Activated naive CD4-positive, alpha-beta T cell treated with anti-CD3 and anti-CD28 coated beads, Interleukin-2, amount 50 U/mL, for 24 hours (primary cell): ENCODE data around the gene RNU2-1.
"Not testable (repeated sequence)": the region's sequence is repeated elsewhere in the genome, so short reads cannot be mapped to it uniquely, and the experiment has no call there.

Source experiments
- H3K27ac Mint-ChIP-seq: one replicate; pipeline ENCODE4 v1.8.0; 2021; ENCODE audit warnings: mild to moderate bottlenecking, mixed read lengths
- H3K27me3 Mint-ChIP-seq: one replicate; pipeline ENCODE4 v1.8.0; 2021; ENCODE audit warnings: mixed read lengths
- H3K36me3 Mint-ChIP-seq: one replicate; pipeline ENCODE4 v1.8.0; 2021; ENCODE audit warnings: mixed read lengths
- H3K4me1 Mint-ChIP-seq: one replicate; pipeline ENCODE4 v1.8.0; 2021; ENCODE audit warnings: mixed read lengths
- H3K4me3 Mint-ChIP-seq: one replicate; pipeline ENCODE4 v1.8.0; 2021; ENCODE audit warnings: mild to moderate bottlenecking, mixed read lengths
- H3K9me3 Mint-ChIP-seq: one replicate; pipeline ENCODE4 v1.8.0; 2021; ENCODE audit warnings: mixed read lengths

Gene RNU2-1

DNA sequence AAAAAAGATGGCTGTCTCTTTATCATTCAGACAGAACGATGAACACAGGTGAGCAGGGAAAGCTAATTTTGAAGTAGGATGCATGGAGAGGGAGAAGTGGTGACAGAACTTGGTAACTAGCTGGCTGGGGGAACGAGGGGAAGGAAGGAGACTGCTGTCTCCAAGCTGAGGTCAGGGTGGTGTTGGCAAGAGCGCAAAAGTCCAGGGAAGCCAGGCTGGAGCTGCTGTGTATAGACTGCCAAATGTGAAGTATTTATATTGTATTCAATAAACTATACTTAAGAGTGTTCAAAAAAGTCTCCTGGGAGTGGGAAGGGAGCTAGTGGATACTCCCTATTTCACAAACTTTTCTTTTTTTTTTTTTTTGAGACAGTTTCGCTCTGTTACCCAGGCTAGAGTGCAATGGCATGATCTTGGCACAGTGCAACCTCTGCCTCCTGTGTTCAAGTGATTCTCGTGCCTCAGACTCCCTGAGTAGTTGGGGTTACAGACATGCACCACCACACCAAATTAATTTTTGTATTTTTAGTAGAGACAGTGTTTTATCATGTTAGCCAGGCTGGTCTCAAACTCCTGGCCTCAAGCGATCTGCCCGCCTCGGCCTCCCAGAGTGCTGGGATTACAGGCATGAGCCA, 13.9 kb downstream of the RNU2-1 start:
- Mint-ChIP-seq H3K27me3 (no peaks in the 10 kb centered on the region), H3K36me3 (peaks cover 8% of the 10 kb centered on the region), H3K27ac (no peak overlapping the region), H3K4me1 (peaks cover 25% of the 10 kb centered on the region), H3K4me3 (no peak overlapping the region), H3K9me3 (no peaks in the 10 kb centered on the region)

DNA sequence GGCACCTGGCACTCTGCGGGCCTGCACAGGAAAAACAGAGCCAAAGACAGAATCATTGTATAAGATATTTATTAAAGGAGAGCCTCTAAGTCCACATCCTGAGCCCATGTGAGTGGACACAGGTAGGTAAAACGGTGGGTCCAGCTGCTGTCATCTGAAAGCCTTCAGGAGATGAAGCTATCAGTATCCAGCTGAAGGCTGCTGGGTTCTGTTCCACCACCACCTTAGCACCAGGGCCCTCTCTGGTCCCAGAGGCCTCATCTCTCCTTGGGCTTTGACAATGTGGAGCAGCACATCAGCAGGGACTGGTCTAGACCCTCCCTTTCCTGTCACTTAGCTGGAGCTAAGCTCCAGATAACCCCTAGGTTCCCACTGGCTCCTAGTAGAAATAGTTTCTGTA, 14.8 kb downstream of the RNU2-1 start:
- no peaks in the 10 kb centered on the region for H3K27me3 Mint-ChIP-seq

DNA sequence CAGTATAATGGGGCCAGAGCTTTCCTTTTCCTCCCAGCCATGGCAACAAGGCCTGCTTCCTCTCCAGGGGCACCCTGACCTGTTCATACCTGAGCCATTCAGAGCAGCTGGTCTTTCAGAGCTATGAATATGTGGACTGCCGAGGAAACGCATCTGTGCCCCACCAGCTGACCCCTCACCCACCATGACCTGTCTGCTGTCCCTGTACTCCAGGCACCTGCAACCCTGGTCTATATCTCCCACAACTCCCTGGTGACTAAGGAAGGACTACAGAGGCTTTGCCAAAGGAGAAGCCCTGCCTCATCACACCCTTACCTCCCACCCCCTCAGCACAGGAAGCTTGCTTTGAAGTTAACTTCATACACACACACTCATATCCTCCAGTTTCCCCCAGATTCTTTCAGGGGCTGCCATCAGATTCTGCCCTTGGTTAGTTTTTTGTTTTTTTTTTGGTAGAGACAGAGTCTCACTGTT, 16.1 kb downstream of the RNU2-1 start:
- Mint-ChIP-seq H3K36me3 (peaks cover 6% of the 10 kb centered on the region), H3K27ac (peak overlapping the region; percentile 86), H3K4me1 (peaks cover 38% of the 10 kb centered on the region), H3K27me3 (no peaks in the 10 kb centered on the region), H3K4me3 (peak overlapping the region; percentile 60), H3K9me3 (no peaks in the 10 kb centered on the region)

More for the DNA sequence above, 14.8 kb downstream of the RNU2-1 start:
- peaks cover 25% of the 10 kb centered on the region for H3K4me1 Mint-ChIP-seq
- H3K27ac Mint-ChIP-seq: peak overlapping the region; percentile 35
- no peak overlapping the region for H3K4me3 Mint-ChIP-seq
- peaks cover 6% of the 10 kb centered on the region for H3K36me3 Mint-ChIP-seq
- H3K9me3 Mint-ChIP-seq: no peaks in the 10 kb centered on the region

DNA sequence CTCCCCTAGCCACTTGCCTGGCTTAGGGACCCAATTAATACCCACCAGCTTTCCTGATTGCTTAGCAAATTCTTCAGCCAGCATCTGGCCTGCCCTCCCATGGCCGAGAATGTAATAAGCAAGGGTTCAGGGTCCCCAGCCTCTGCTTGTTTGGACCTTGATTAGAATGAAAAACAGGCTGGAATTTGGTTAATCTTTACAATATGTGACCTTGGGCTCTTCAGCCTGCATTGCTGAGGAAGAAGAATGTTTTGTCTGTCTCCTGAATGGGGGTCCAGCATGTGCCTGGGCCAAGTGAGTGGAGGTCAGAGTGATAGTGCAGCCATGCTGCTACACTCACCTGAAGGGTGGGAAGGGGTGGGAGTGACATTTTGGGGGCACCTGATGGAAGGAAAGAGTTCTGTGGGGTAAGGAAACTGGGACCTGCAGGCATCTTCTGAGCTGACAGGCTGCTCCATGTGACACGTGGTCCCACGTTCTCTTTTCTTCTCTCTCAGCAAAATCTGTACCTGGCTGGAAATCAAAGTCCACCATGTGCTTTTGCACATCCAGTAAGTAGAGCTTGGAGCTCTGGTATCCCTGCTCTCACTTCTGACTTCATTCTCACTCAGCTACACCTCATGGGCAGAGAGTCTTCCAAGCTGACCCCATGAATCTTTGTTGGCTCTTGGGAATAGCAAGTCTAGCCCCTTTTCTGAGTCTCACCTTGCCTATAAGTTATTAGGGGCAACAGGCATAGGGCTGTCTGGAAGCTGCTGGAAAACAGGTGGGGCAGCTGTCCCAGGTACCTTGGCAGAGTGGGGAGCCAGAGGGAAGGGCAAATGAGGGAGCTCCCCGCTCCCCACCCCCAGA, 16.8 kb downstream of the RNU2-1 start:
- no peaks in the 10 kb centered on the region for H3K9me3 Mint-ChIP-seq
- peaks cover 45% of the 10 kb centered on the region for H3K4me1 Mint-ChIP-seq
- H3K4me3 Mint-ChIP-seq: no peak overlapping the region
- peaks cover 6% of the 10 kb centered on the region for H3K36me3 Mint-ChIP-seq
- peak overlapping the region; percentile 19 for H3K27ac Mint-ChIP-seq
- no peaks in the 10 kb centered on the region for H3K27me3 Mint-ChIP-seq

DNA sequence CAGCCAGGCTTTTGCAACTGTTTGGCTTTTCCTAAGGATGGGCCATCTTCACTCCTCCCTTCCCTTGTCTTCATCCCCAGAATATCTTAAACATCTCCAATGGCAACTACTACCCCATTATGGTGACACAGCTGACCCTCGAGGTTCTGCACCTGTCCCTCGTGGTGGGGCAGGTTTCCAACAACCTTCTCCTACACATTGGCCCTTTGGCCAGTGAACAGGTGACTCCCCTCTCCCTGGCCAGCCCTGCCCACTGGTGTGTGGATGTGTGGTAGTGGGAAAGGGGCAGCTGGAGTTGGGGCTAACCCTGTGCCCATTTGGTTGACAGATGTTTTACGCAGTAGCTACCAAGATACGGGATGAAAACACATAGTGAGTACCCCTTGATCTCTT, 17.4 kb downstream of the RNU2-1 start:
- Mint-ChIP-seq H3K36me3 (peaks cover 6% of the 10 kb centered on the region), H3K4me1 (peaks cover 47% of the 10 kb centered on the region), H3K27me3 (no peaks in the 10 kb centered on the region), H3K4me3 (no peak overlapping the region), H3K9me3 (no peaks in the 10 kb centered on the region), H3K27ac (no peak overlapping the region)

DNA sequence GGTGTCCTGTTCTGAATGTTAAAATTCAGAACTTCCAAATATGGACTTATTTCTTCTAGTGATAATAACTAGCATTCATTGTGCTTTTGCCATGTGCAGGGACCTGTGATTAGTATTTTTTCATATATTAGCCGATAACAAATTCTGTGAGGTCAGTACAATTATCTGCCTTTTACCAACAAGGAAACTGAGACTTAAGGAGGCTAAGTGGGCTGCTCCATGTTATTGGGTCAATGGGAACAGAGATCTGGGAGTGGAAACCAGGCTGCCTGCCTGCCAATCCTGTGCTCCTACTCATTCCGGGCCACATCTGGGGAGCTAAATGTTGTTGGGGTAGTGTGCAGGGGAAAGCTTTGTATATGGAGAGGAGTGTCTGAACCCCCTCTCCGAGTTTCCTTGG, 18.4 kb downstream of the RNU2-1 start:
- H3K9me3 Mint-ChIP-seq: no peaks in the 10 kb centered on the region
- H3K27me3 Mint-ChIP-seq: no peaks in the 10 kb centered on the region
- peaks cover 6% of the 10 kb centered on the region for H3K36me3 Mint-ChIP-seq
- H3K4me3 Mint-ChIP-seq: no peak overlapping the region
- peaks cover 55% of the 10 kb centered on the region for H3K4me1 Mint-ChIP-seq
- H3K27ac Mint-ChIP-seq: no peak overlapping the region

DNA sequence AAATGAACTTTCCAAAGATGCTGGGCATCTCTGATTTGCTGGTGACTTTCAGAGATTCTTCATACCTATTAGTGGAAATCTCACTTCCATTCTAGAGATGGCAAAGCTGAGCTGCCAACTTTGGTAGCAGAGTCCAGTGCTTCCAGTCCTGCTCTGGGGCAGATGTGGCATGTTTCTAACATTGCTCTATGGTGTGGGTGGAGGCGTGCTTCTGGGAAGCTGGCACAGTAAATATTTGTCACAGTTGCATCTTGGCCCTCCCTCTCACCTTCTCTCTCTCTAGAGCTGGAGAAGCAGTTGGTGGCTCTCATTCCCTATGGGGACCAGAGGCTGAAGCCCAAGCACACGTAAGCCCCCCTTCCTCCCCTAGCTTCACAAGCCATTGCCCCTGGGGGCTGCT, 20.2 kb downstream of the RNU2-1 start:
- H3K4me3 Mint-ChIP-seq: peak overlapping the region; percentile 36
- peak overlapping the region; percentile 8 for H3K27ac Mint-ChIP-seq
- H3K4me1 Mint-ChIP-seq: peaks cover 54% of the 10 kb centered on the region

DNA sequence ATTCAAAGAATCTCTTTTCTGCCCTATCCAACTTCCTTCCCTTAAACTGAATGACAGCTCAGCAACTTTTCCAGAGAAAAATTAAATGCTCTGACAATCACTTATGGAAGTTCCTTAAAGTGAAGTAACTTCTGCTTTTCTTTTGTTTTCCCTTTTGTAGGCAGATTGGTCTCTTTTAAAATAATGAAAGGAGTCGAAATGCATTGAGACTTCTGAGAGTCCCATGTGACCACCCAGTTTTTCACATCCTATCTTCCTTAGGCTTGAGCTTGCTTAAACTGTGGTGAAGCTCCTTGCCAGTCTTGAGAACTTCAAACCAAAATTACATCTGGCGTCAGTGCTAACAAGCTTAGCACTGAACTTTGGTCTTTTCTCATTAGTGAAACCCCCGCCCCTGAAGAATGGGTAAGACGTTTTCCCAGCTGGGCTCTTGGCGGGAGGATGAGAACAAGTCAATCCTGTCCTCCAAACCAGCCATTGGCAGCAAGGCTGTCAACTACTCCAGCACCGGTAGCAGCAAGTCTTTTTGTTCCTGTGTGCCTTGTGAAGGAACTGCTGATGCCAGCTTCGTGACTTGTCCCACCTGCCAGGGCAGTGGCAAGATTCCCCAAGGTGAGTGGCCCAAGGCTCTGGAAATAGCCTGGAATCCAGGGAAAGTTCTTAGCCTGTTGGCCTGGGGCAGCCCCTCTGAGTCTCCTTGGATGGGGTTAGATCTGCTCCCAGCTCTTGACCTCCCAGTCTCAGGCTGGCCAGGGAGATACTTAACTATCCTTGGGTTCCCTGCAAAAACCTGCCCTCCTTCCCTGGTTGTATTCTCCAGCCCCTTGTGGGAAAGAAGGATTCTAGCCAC, 20.9 kb downstream of the RNU2-1 start:
- Mint-ChIP-seq H3K4me3 (peak overlapping the region; percentile 98), H3K27me3 (no peaks in the 10 kb centered on the region), H3K36me3 (peaks cover 10% of the 10 kb centered on the region), H3K27ac (peak overlapping the region; percentile 94), H3K4me1 (peaks cover 50% of the 10 kb centered on the region), H3K9me3 (no peaks in the 10 kb centered on the region)

More for the DNA sequence above, 20.2 kb downstream of the RNU2-1 start:
- no peaks in the 10 kb centered on the region for H3K27me3 Mint-ChIP-seq
- H3K36me3 Mint-ChIP-seq: peaks cover 9% of the 10 kb centered on the region
- no peaks in the 10 kb centered on the region for H3K9me3 Mint-ChIP-seq

DNA sequence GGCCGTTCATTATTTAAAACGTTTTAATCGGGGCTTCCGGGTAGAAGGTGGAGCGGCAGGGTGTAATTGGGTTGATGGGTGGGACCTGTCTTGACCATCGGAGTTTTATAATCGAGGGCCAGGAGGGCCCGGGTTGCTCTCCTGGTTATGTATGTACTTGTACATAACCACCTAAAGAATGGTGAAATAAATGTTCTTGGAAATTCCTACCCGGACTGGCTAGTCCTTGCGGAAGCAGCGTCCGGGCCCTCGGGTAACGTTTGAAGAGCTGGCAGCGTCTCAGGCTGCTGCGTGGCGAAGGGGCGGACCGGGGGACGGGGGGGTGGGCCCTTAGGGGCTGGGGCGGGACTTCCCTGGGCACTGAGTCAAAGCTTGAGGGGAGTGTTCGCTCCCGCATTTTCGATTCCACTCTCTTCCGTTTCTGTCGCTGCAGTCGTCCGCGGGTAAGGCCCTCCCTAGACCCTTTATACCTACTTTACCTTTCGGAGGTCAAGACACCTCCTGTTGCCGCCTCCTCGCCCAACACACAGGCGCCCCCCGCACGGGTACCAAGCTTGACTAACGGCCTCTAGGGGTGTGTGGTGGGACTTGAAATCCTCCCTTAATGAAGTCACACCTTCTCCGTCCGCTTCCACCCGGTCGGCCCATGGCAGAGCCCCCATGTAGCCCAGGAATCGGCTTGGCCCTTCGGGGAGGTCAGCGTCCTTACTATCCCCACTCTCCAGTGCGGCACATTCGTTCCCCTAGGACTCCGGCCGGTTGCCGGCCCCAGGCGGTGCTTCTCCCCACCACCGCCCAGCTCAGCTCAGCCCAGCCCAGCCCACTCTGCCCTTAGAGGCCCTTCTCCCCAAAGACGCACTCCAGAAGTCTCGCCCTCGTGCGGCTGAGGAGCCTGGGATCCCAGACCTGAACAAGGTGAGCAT, 22.0 kb downstream of the RNU2-1 start, which contains the start of gene TMEM106A:
TMEM106A (plus strand) TSS at position 396 of the 923 bp plus-strand sequence. CDS start 1,167 bp downstream, outside the sequence.
- Mint-ChIP-seq H3K27me3 (no peaks in the 10 kb centered on the region), H3K36me3 (peaks cover 13% of the 10 kb centered on the region), H3K4me3 (peak within 1 kb of the TSS; percentile 98)

DNA sequence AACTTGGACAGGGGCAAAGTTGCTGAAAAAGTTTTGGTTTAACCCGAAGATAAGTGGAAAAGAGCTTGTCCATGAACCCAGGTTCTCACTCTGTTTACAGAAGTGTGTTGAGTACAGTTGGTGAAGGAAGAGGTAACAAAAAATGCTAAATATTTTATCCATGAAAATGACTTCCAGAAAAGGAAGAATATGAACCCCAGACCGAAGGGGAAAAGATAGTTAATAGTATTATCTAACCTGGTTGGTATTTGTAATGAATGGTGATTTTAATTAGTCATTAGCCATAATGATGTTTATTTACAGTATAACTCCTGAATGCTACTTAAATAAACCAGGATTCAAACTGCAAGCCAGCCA, 22.7 kb downstream of the RNU2-1 start:
- Mint-ChIP-seq H3K27me3 (no peaks in the 10 kb centered on the region), H3K27ac (peak overlapping the region; percentile 97), H3K36me3 (peaks cover 13% of the 10 kb centered on the region), H3K4me1 (peaks cover 34% of the 10 kb centered on the region), H3K9me3 (no peaks in the 10 kb centered on the region), H3K4me3 (peak overlapping the region; percentile 98)

More for the DNA sequence above, 22.0 kb downstream of the RNU2-1 start, which contains the start of gene TMEM106A:
- H3K9me3 Mint-ChIP-seq: no peaks in the 10 kb centered on the region
- H3K4me1 Mint-ChIP-seq: peaks cover 39% of the 10 kb centered on the region
- peak within 1 kb of the TSS; percentile 97 for H3K27ac Mint-ChIP-seq

DNA sequence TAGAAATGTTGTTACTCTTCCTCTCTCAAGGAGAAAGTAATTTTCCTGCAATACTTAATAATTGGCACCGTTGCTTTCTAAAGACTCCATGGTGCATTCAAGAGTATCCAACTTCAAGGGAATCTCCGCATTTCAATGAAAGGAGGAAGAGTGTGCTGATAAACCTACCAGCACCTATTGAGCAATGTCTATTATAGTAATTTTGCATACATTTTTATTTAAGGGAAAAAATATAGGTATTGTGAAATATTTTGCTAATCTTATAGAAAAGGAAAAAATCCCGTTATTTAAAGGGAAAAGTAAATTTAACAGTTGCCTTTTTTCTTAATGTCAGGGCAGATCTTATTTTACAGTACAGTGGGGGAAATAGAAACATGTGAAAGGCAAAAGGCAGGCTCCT, 23.2 kb downstream of the RNU2-1 start:
- Mint-ChIP-seq H3K9me3 (no peaks in the 10 kb centered on the region), H3K36me3 (peaks cover 10% of the 10 kb centered on the region), H3K27me3 (no peaks in the 10 kb centered on the region), H3K4me3 (peak overlapping the region; percentile 98), H3K27ac (peak overlapping the region; percentile 97), H3K4me1 (peaks cover 34% of the 10 kb centered on the region)

DNA sequence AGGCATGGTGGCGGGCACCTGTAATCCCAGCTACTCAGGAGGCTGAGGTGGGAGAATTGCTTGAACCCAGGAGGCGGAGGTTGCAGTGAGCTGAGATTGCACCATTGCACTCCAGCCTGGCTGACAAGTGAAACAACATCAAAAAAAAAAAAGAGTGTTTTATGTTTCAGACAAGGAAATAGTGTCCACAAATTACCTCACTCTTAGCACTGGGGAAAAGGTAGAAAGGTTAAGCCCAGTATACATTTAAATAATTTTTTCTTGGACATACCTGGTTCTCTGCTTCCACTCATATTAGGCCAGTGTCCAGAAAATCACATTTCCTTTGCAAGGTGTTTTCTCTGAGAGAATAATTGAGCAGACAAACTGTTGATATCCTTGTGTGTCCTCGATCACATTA, 30.8 kb downstream of the RNU2-1 start:
- H3K27me3 Mint-ChIP-seq, H3K4me3 Mint-ChIP-seq, H3K9me3 Mint-ChIP-seq, H3K27ac Mint-ChIP-seq, H3K4me1 Mint-ChIP-seq: not testable (repeated sequence)
- H3K36me3 Mint-ChIP-seq: peaks cover 15% of the 10 kb centered on the region

DNA sequence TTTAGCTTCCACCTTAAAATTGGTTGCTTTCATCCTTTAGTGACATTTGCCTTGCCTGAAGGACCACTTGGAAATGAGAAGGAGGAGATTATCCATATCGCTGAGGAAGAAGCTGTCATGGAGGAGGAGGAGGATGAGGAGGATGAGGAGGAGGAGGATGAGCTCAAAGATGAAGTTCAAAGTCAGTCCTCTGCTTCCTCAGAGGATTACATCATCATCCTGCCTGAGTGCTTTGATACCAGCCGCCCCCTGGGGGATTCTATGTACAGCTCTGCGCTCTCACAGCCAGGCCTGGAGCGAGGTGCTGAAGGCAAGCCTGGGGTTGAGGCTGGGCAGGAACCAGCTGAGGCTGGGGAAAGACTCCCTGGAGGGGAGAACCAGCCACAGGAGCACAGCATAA, 33.6 kb downstream of the RNU2-1 start:
- peaks cover 9% of the 10 kb centered on the region for H3K36me3 Mint-ChIP-seq

DNA sequence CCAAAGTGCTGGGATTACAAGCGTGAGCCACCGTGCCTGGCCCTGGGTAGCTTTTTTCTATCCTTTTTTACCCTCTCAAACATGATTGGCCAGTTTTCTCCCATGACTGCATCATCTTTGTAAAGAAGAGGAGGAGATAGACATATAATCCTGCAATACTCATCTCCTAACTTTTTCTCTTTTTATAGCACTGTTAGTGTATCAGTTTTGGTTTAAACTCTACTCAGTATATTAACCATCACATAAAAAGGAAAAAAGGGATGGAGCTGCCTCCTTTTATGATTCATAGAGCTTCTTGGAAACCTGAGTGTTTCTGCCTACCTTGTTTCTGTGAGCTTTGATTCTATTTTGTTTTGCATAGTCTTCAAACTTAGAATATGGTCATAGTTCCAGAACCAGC, 34.1 kb downstream of the RNU2-1 start:
- peak overlapping the region; percentile 66 for H3K27ac Mint-ChIP-seq
- no peak overlapping the region for H3K4me3 Mint-ChIP-seq
- H3K9me3 Mint-ChIP-seq: no peaks in the 10 kb centered on the region
- H3K36me3 Mint-ChIP-seq: peaks cover 10% of the 10 kb centered on the region
- H3K27me3 Mint-ChIP-seq: no peaks in the 10 kb centered on the region
- peaks cover 6% of the 10 kb centered on the region for H3K4me1 Mint-ChIP-seq

More for the DNA sequence above, 33.6 kb downstream of the RNU2-1 start:
- Mint-ChIP-seq H3K4me3 (no peak overlapping the region), H3K27me3 (no peaks in the 10 kb centered on the region), H3K9me3 (no peaks in the 10 kb centered on the region), H3K27ac (peak overlapping the region; percentile 66), H3K4me1 (peaks cover 6% of the 10 kb centered on the region)
